Motor neuron (in vitro differentiated cells): ENCODE results near the gene FMO2. TPM values are rescaled to one million over a fixed set of nuclear protein-coding genes. Genes with fewer than 3 reads are reported as not detected.
"Not testable (repeated sequence)": the region's sequence is repeated elsewhere in the genome, so short reads cannot be mapped to it uniquely, and the experiment has no call there.

Experiments used
- ATAC-seq, 8 experiments: fragments of 200-7000 bp; cut with Tn5 transposase; replicated peaks in 6 of 8; 2 replicates each; pipeline ENCODE4 v1.8.0; 2021; ENCODE audit warnings: mild to moderate bottlenecking in 8 of 8, moderate library complexity in 8 of 8
- H3K27ac ChIP-seq, 2 donors: fragments of 250-450 bp; sonication (Bioruptor Pico); 2 replicates each; pipeline ENCODE4 v1.9.0; 2021; ENCODE audit warnings: antibody characterized with exemption in 2 of 2, mild to moderate bottlenecking in 2 of 2, moderate library complexity in 1 of 2
- H3K4me1 ChIP-seq, 2 donors: fragments of 250-450 bp; sonication (Bioruptor Pico); replicated peaks in 1 of 2; 2 replicates each; pipeline ENCODE4 v1.6.1; 2021; ENCODE audit warnings: antibody characterized with exemption in 2 of 2, mild to moderate bottlenecking in 2 of 2, moderate library complexity in 1 of 2
- H3K4me3 ChIP-seq, 5 donors: fragments of 250-450 bp; sonication (Bioruptor Pico); 2 replicates each; pipeline ENCODE4 v1.9.0; 2021; ENCODE audit warnings: antibody characterized with exemption in 5 of 5, mild to moderate bottlenecking in 5 of 5, moderate library complexity in 4 of 5
- WGBS, 10 experiments: fragments of 450-650 bp; shearing (Covaris generic); methylation state at CpG; one replicate each; pipeline ENCODE4 v1.0.0; 2022; 5-methylcytosine and 5-hydroxymethylcytosine counted together
- in situ Hi-C, 9 experiments: fragments of 400-800 bp; cut with MboI; loops; one replicate each; pipeline ENCODE4 v1.15.0; 2021; ENCODE audit warnings: low sequenced_read_pairs in 9 of 9, low pct_unique_long_range_greater_than_20kb in 2 of 9; ENCODE audit not compliant: unreplicated experiment in 9 of 9
- total RNA-seq, 8 experiments: library from RNA; unstranded; fragments of 300-600 nt; gene quantifications; 2 replicates each; pipeline versions ENCODE4 v1.2.3 to v1.2.4, GENCODE V29; 2022

Gene FMO2
- total RNA-seq, 8 experiments from 2014 or later: 0.55 to 8.9 (median 1.2) TPM; not detected in 2

- in situ Hi-C loops: no loop called here
- ATAC-seq: no peak
- peaks cover 0 to 11% of the 10 kb centered on the region in 2 donors for H3K4me1 ChIP-seq
- H3K4me3 ChIP-seq: no peak overlapping the region
- no peak overlapping the region for H3K27ac ChIP-seq
- 21 to 100% (median 82%) methylated on average over 2 to 9 of the region's 9 CpGs for WGBS, 10 experiments
These were observed 32.8 kb downstream of the FMO2 start for GRCh38 chr1:171217658-171218443.

GRCh38 chr1:171218661-171219060 lies 33.6 kb downstream of the FMO2 start:
- Histone ChIP-seq H3K27ac (no peak overlapping the region), H3K4me1 (peaks cover 0 to 11% of the 10 kb centered on the region in 2 donors), H3K4me3 (no peak overlapping the region)
- in situ Hi-C loops: no loop called here
- WGBS, 10 experiments: 13 to 89% (median 43%) methylated on average over 1 of the region's 1 CpG; no CpG with 5 or more reads in 4 of the 10 experiments
- no peak for ATAC-seq

- no peak overlapping the region for H3K4me3 ChIP-seq
- H3K4me1 ChIP-seq: peaks cover 0 to 11% of the 10 kb centered on the region in 2 donors
- no peak overlapping the region for H3K27ac ChIP-seq
- peak in 3 of 8 experiments; percentile 17 to 69 (median 47) for ATAC-seq
- in situ Hi-C loops: no loop called here
- 0 to 60% (median 33%) methylated on average over 1 to 2 of the region's 2 CpGs; no CpG with 5 or more reads in 5 of the 10 experiments for WGBS, 10 experiments
These were observed 34.4 kb downstream of the FMO2 start for GRCh38 chr1:171219346-171220080.

GRCh38 chr1:171220081-171220420 lies 35.0 kb downstream of the FMO2 start:
- in situ Hi-C loops: no loop called here
- no peak overlapping the region for H3K27ac ChIP-seq
- 0 to 83% (median 39%) methylated on average over 1 to 2 of the region's 2 CpGs; no CpG with 5 or more reads in 2 of the 10 experiments for WGBS, 10 experiments
- no peak overlapping the region for H3K4me3 ChIP-seq
- peak in 2 of 8 experiments; percentile 39 to 55 for ATAC-seq
- peaks cover 0 to 11% of the 10 kb centered on the region in 2 donors for H3K4me1 ChIP-seq

- 2 to 75% (median 7%) methylated on average over 2 to 11 of the region's 11 CpGs; no CpG with 5 or more reads in 1 of the 10 experiments for WGBS, 10 experiments
- H3K4me1 ChIP-seq: peaks cover 0 to 11% of the 10 kb centered on the region in 2 donors
- H3K4me3 ChIP-seq: peak overlapping the region in 1 of 5 donors; percentile 6
- H3K27ac ChIP-seq: no peak overlapping the region
- in situ Hi-C loops: no loop called here
- peak in 7 of 8 experiments; percentile 39 to 86 (median 48) for ATAC-seq
These were observed 35.5 kb downstream of the FMO2 start for GRCh38 chr1:171220581-171221054.

- in situ Hi-C loops: no loop called here
- peaks cover 0 to 11% of the 10 kb centered on the region in 2 donors for H3K4me1 ChIP-seq
- peak in 2 of 8 experiments; percentile 33 to 35 for ATAC-seq
- H3K4me3 ChIP-seq: no peak overlapping the region
- no peak overlapping the region for H3K27ac ChIP-seq
- 45 to 80% (median 72%) methylated on average over 2 to 5 of the region's 5 CpGs; no CpG with 5 or more reads in 2 of the 10 experiments for WGBS, 10 experiments
These were observed 36.8 kb downstream of the FMO2 start for GRCh38 chr1:171221665-171222591.

GRCh38 chr1:171222936-171223335 lies 37.8 kb downstream of the FMO2 start:
- no peak overlapping the region for H3K27ac ChIP-seq
- ATAC-seq: peak in 1 of 8 experiments; percentile 6
- peaks cover 0 to 11% of the 10 kb centered on the region in 2 donors for H3K4me1 ChIP-seq
- in situ Hi-C loops: no loop called here
- WGBS, 10 experiments: 0 to 92% (median 69%) methylated on average over 2 to 5 of the region's 5 CpGs
- no peak overlapping the region for H3K4me3 ChIP-seq

- H3K27ac ChIP-seq, in situ Hi-C loops, H3K4me3 ChIP-seq, ATAC-seq: not testable (repeated sequence)
- peaks cover 0 to 11% of the 10 kb centered on the region in 2 donors for H3K4me1 ChIP-seq
- 80 to 100% (median 91%) methylated on average over 2 to 4 of the region's 4 CpGs for WGBS, 10 experiments
These were observed 39.2 kb downstream of the FMO2 start for GRCh38 chr1:171224257-171224656.

GRCh38 chr1:171226747-171227370 lies 41.8 kb downstream of the FMO2 start:
- H3K27ac ChIP-seq: no peak overlapping the region
- no peak overlapping the region for H3K4me3 ChIP-seq
- ATAC-seq: peak; percentile 40 to 91 (median 70)
- 0 to 80% (median 45%) methylated on average over 1 of the region's 1 CpG; no CpG with 5 or more reads in 3 of the 10 experiments for WGBS, 10 experiments
- H3K4me1 ChIP-seq: no peaks in the 10 kb centered on the region
- in situ Hi-C loops: loop anchor here in 2 of 9 experiments (25.0 kb wide), 2 partner anchors 140 to 265 kb away; partner anchors contain the start of gene FMO3 (in 1 of the 2)

GRCh38 chr1:171231326-171231725 lies 46.2 kb downstream of the FMO2 start:
- Histone ChIP-seq H3K27ac (no peak overlapping the region), H3K4me1 (no peaks in the 10 kb centered on the region), H3K4me3 (no peak overlapping the region)
- ATAC-seq: no peak
- in situ Hi-C loops: loop anchor here in 2 of 9 experiments (25.0 kb wide), 2 partner anchors 144 to 269 kb away; partner anchors contain the start of gene FMO3 (in 1 of the 2)

GRCh38 chr1:171233183-171233582 lies 48.1 kb downstream of the FMO2 start:
- ATAC-seq: no peak
- no peak overlapping the region for H3K4me3 ChIP-seq
- 0 to 100% (median 94%) methylated on average over 1 of the region's 1 CpG for WGBS, 10 experiments
- in situ Hi-C loops: loop anchor here in 2 of 9 experiments (25.0 kb wide), 2 partner anchors 146 to 271 kb away; partner anchors contain the start of gene FMO3 (in 1 of the 2)
- no peaks in the 10 kb centered on the region for H3K4me1 ChIP-seq
- no peak overlapping the region for H3K27ac ChIP-seq

- not testable (repeated sequence) for H3K4me3 ChIP-seq, H3K27ac ChIP-seq, ATAC-seq, H3K4me1 ChIP-seq
- 77 to 96% (median 84%) methylated on average over 3 to 4 of the region's 4 CpGs; no CpG with 5 or more reads in 3 of the 10 experiments for WGBS, 10 experiments
- in situ Hi-C loops: loop anchor here in 2 of 9 experiments (25.0 kb wide), 2 partner anchors 149 to 274 kb away; partner anchors contain the start of gene FMO3 (in 1 of the 2)
These were observed 51.1 kb downstream of the FMO2 start for GRCh38 chr1:171236231-171236630.
